ENCODE measurements around the gene PRKCE. TPM values are rescaled to one million over a fixed set of nuclear protein-coding genes. Genes with fewer than 3 reads are reported as not detected.

The PRKCE gene
- total and polyA plus RNA-seq, 3 experiments from 2014 or later, result 3.1 to 9.6 (median 7.9) TPM

DNA sequence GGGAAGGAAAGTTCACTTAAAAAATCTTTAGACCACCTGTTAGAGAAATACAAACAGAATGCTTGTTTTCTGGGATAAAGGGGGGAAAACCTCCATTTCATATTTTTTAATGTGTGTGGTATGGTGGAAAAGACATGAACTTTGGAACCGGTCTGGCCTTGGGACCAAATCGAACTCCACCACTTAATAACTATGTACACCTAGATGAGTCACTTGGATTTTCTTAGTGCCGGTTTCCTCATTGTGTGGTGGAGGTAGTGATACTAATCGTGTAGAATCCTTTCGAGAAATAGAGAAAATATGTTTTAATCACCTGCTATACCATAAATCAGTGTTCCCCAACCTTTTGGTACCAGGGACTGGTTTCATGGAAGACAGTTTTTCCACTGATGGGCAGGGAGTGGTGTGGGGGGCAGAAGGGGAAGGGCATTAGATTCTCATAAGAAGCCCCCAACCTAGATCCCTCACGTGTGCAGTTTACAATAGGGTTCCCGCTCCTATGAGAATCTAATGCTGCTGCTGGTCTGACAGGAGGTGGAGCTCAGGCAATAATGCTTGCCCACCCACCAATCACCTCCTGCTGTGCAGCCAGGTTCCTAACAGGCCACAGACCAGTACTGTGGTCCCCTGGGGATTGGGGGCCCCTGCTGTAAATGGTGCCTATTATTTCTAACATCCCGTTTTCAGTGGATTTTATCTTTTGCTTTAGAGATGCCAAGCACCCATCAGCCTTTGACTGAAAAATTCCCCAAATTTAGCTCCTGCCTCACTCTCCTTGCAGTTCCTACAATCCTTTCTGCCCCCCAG is 308.8 kb downstream of the PRKCE start:
- H3K4me3 Mint-ChIP-seq, result no peak overlapping the region
- no peak overlapping the region for H3K27ac ChIP-seq (ENCODE audit: low read depth, low read length)
- no peak overlapping the region for H3K4me3 ChIP-seq (ENCODE audit: low read length)
- no peaks in the 10 kb centered on the region for H3K27me3 Mint-ChIP-seq
- no peak overlapping the region for H3K27ac Mint-ChIP-seq
- peaks cover 11 to 21% (median 16%) of the 10 kb centered on the region in 3 donors for H3K4me1 Mint-ChIP-seq
- no peaks in the 10 kb centered on the region for H3K9me3 Mint-ChIP-seq
- H3K36me3 Mint-ChIP-seq, result no peaks in the 10 kb centered on the region
- DNase-seq, result no peak
- ChIA-PET POLR2A (no interaction called here), CTCF (no interaction called here)
- no peaks in the 10 kb centered on the region for H3K9me3 ChIP-seq (ENCODE audit: low read length)
- peaks cover 10% of the 10 kb centered on the region for H3K4me1 ChIP-seq (ENCODE audit: insufficient read depth, low read length)
- H3K36me3 ChIP-seq (ENCODE audit: insufficient read depth, low read length), result no peaks in the 10 kb centered on the region
- no peaks in the 10 kb centered on the region for H3K27me3 ChIP-seq (ENCODE audit: insufficient read depth, low read length, poor library complexity, severe bottlenecking)

DNA sequence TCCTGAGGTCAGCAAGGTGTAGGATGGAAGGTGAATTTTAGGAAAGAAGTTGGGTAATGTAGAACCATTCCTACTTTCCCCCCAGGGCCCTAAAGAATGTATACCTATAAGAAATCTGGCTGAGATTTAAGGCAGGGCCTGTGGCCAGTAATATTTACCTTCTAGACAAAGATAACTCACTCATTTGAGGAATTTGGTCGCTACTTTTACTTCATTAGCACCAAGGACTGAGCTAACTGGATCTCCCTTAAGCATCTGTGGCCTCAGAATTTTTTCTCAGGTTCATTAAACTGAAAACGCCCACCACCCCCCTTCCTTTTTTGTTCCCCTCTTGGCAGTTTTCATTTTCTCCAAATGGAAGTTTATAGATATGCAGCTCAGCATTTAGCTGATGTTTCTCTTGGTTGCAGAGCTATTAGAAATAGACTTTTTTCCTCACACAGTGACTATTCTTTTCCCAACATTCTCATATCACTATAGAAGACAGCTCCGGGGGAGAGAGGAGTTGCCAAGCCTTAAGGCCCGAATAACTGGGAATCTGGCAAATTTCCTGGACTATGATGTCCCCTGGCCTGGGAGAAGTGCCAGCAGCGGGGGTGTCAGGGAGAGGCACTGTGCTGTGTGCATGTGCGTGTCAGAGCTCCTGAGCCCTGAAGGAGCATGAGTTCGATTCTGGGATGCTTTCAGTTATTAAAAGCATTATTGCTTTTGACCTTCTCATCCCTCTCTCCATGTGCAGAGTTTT is 310.9 kb downstream of the PRKCE start:
- Mint-ChIP-seq H3K4me1 (peaks cover 11 to 23% (median 16%) of the 10 kb centered on the region in 3 donors), H3K4me3 (peak overlapping the region in 1 of 7 donors; percentile 32), H3K27ac (no peak overlapping the region), H3K36me3 (no peaks in the 10 kb centered on the region), H3K9me3 (no peaks in the 10 kb centered on the region), H3K27me3 (peaks cover 0 to 3% of the 10 kb centered on the region in 2 donors)
- POLR2A ChIA-PET, result no interaction called here
- no peak overlapping the region for H3K4me3 ChIP-seq (ENCODE audit: low read length)
- CTCF ChIA-PET, result interaction anchor here (0.8 to 1.2 kb wide), 2 partner anchors 11 to 19 kb away, joined by 3 read pairs; no protein-coding TSS in a partner anchor
- H3K36me3 ChIP-seq (ENCODE audit: insufficient read depth, low read length), result no peaks in the 10 kb centered on the region
- no peak overlapping the region for H3K27ac ChIP-seq (ENCODE audit: low read depth, low read length)
- no peaks in the 10 kb centered on the region for H3K27me3 ChIP-seq (ENCODE audit: insufficient read depth, low read length, poor library complexity, severe bottlenecking)
- DNase-seq, result no peak
- H3K4me1 ChIP-seq (ENCODE audit: insufficient read depth, low read length), result peaks cover 10% of the 10 kb centered on the region
- no peaks in the 10 kb centered on the region for H3K9me3 ChIP-seq (ENCODE audit: low read length)

GRCh38 chr2:45963816-45964215 is 312.3 kb downstream of the PRKCE start:
- H3K27me3 ChIP-seq (ENCODE audit: insufficient read depth, low read length, poor library complexity, severe bottlenecking), result no peaks in the 10 kb centered on the region
- ChIA-PET CTCF (no interaction called here), POLR2A (no interaction called here)
- H3K4me3 ChIP-seq (ENCODE audit: low read length), result no peak overlapping the region
- H3K9me3 ChIP-seq (ENCODE audit: low read length), result no peaks in the 10 kb centered on the region
- H3K27ac ChIP-seq (ENCODE audit: low read depth, low read length), result no peak overlapping the region
- Mint-ChIP-seq H3K27me3 (peaks cover 0 to 3% of the 10 kb centered on the region in 2 donors), H3K4me3 (no peak overlapping the region), H3K4me1 (peaks cover 11 to 23% (median 16%) of the 10 kb centered on the region in 3 donors), H3K27ac (no peak overlapping the region), H3K9me3 (no peaks in the 10 kb centered on the region), H3K36me3 (no peaks in the 10 kb centered on the region)
- peaks cover 10% of the 10 kb centered on the region for H3K4me1 ChIP-seq (ENCODE audit: insufficient read depth, low read length)
- H3K36me3 ChIP-seq (ENCODE audit: insufficient read depth, low read length), result no peaks in the 10 kb centered on the region
- no peak for DNase-seq

- CTCF ChIA-PET, result no interaction called here
- POLR2A ChIA-PET, result no interaction called here
These were observed 312.9 kb downstream of the PRKCE start for GRCh38 chr2:45964223-45964841.

GRCh38 chr2:45964906-45965305 is 313.4 kb downstream of the PRKCE start:
- ChIA-PET POLR2A (no interaction called here), CTCF (no interaction called here)
- Mint-ChIP-seq H3K9me3 (no peaks in the 10 kb centered on the region), H3K4me1 (peaks cover 11 to 23% (median 16%) of the 10 kb centered on the region in 3 donors), H3K27ac (peak overlapping the region in 1 of 8 donors; percentile 23), H3K27me3 (peaks cover 0 to 4% of the 10 kb centered on the region in 2 donors), H3K4me3 (no peak overlapping the region), H3K36me3 (no peaks in the 10 kb centered on the region)
- no peaks in the 10 kb centered on the region for H3K36me3 ChIP-seq (ENCODE audit: insufficient read depth, low read length)
- no peak for DNase-seq
- H3K9me3 ChIP-seq (ENCODE audit: low read length), result no peaks in the 10 kb centered on the region
- no peak overlapping the region for H3K27ac ChIP-seq (ENCODE audit: low read depth, low read length)
- H3K4me1 ChIP-seq (ENCODE audit: insufficient read depth, low read length), result peaks cover 10% of the 10 kb centered on the region
- H3K4me3 ChIP-seq (ENCODE audit: low read length), result no peak overlapping the region
- H3K27me3 ChIP-seq (ENCODE audit: insufficient read depth, low read length, poor library complexity, severe bottlenecking), result no peaks in the 10 kb centered on the region

More at GRCh38 chr2:45964223-45964841, 312.9 kb downstream of the PRKCE start:
- H3K9me3 ChIP-seq (ENCODE audit: low read length), result no peaks in the 10 kb centered on the region
- no peaks in the 10 kb centered on the region for H3K36me3 ChIP-seq (ENCODE audit: insufficient read depth, low read length)
- peaks cover 11 to 23% (median 16%) of the 10 kb centered on the region in 3 donors for H3K4me1 Mint-ChIP-seq
- H3K27me3 Mint-ChIP-seq, result peaks cover 0 to 3% of the 10 kb centered on the region in 2 donors
- H3K4me1 ChIP-seq (ENCODE audit: insufficient read depth, low read length), result peaks cover 10% of the 10 kb centered on the region
- H3K9me3 Mint-ChIP-seq, result no peaks in the 10 kb centered on the region
- H3K27me3 ChIP-seq (ENCODE audit: insufficient read depth, low read length, poor library complexity, severe bottlenecking), result no peaks in the 10 kb centered on the region
- no peak overlapping the region for H3K27ac ChIP-seq (ENCODE audit: low read depth, low read length)
- H3K4me3 Mint-ChIP-seq, result peak overlapping the region in 1 of 7 donors; percentile 2
- no peak overlapping the region for H3K4me3 ChIP-seq (ENCODE audit: low read length)
- peak overlapping the region in 1 of 8 donors; percentile 23 for H3K27ac Mint-ChIP-seq
- H3K36me3 Mint-ChIP-seq, result no peaks in the 10 kb centered on the region
- no peak for DNase-seq

- H3K36me3 ChIP-seq (ENCODE audit: insufficient read depth, low read length), result no peaks in the 10 kb centered on the region
- peaks cover 0 to 4% of the 10 kb centered on the region in 2 donors for H3K27me3 Mint-ChIP-seq
- H3K4me3 ChIP-seq (ENCODE audit: low read length), result no peak overlapping the region
- H3K4me1 ChIP-seq (ENCODE audit: insufficient read depth, low read length), result peaks cover 10% of the 10 kb centered on the region
- no peak overlapping the region for H3K4me3 Mint-ChIP-seq
- no peaks in the 10 kb centered on the region for H3K36me3 Mint-ChIP-seq
- H3K27me3 ChIP-seq (ENCODE audit: insufficient read depth, low read length, poor library complexity, severe bottlenecking), result no peaks in the 10 kb centered on the region
- no peak overlapping the region for H3K27ac ChIP-seq (ENCODE audit: low read depth, low read length)
- no peak for DNase-seq
- no peaks in the 10 kb centered on the region for H3K9me3 ChIP-seq (ENCODE audit: low read length)
- no peaks in the 10 kb centered on the region for H3K9me3 Mint-ChIP-seq
- ChIA-PET POLR2A (no interaction called here), CTCF (no interaction called here)
- H3K27ac Mint-ChIP-seq, result no peak overlapping the region
- H3K4me1 Mint-ChIP-seq, result peaks cover 11 to 23% (median 16%) of the 10 kb centered on the region in 3 donors
These were observed 314.5 kb downstream of the PRKCE start for GRCh38 chr2:45965871-45966498.

GRCh38 chr2:45968946-45969584 is 317.6 kb downstream of the PRKCE start:
- H3K9me3 Mint-ChIP-seq, result no peaks in the 10 kb centered on the region
- Histone ChIP-seq H3K36me3 (ENCODE audit: insufficient read depth, low read length) (no peaks in the 10 kb centered on the region), H3K9me3 (ENCODE audit: low read length) (no peaks in the 10 kb centered on the region), H3K27ac (ENCODE audit: low read depth, low read length) (no peak overlapping the region), H3K27me3 (ENCODE audit: insufficient read depth, low read length, poor library complexity, severe bottlenecking) (no peaks in the 10 kb centered on the region), H3K4me3 (ENCODE audit: low read length) (no peak overlapping the region), H3K4me1 (ENCODE audit: insufficient read depth, low read length) (peaks cover 7% of the 10 kb centered on the region)
- no peaks in the 10 kb centered on the region for H3K36me3 Mint-ChIP-seq
- no peak overlapping the region for H3K4me3 Mint-ChIP-seq
- POLR2A ChIA-PET, result no interaction called here
- H3K27ac Mint-ChIP-seq, result no peak overlapping the region
- H3K4me1 Mint-ChIP-seq, result peaks cover 10 to 14% (median 11%) of the 10 kb centered on the region in 3 donors
- DNase-seq, result no peak
- peaks cover 0 to 4% of the 10 kb centered on the region in 2 donors for H3K27me3 Mint-ChIP-seq
- CTCF ChIA-PET, result no interaction called here
